ENCODE results near the gene RB1. TPM values are rescaled to one million over a fixed set of nuclear protein-coding genes. Genes with fewer than 3 reads are reported as not detected.

The RB1 gene
- total RNA-seq, 1 donor from 2014 or later: 35.4 TPM

- DNase-seq (ENCODE audit: low read depth): no peak
- H3K4me3 ChIP-seq (ENCODE audit: low read depth, low read length): no peak overlapping the region
- no peak for TF ChIP-seq CTCF (conservative IDR thresholded peaks at IDR 0.05; ENCODE audit: low read depth, low read length)
Observed at GRCh38 chr13:48457578-48458242, 154.2 kb downstream of the RB1 start.

GRCh38 chr13:48475230-48475629, 171.7 kb downstream of the RB1 start:
- no peak overlapping the region for H3K4me3 ChIP-seq (ENCODE audit: low read depth, low read length)
- no peak for TF ChIP-seq CTCF (conservative IDR thresholded peaks at IDR 0.05; ENCODE audit: low read depth, low read length)
- DNase-seq (ENCODE audit: low read depth): no peak

GRCh38 chr13:48476215-48476614, 172.7 kb downstream of the RB1 start:
- no peak for TF ChIP-seq CTCF (conservative IDR thresholded peaks at IDR 0.05; ENCODE audit: low read depth, low read length)
- no peak for DNase-seq (ENCODE audit: low read depth)
- no peak overlapping the region for H3K4me3 ChIP-seq (ENCODE audit: low read depth, low read length)

- DNase-seq (ENCODE audit: low read depth): no peak
Observed at GRCh38 chr13:48476686-48477085, 173.1 kb downstream of the RB1 start.

GRCh38 chr13:48477191-48477855, 173.8 kb downstream of the RB1 start:
- no peak for TF ChIP-seq CTCF (conservative IDR thresholded peaks at IDR 0.05; ENCODE audit: low read depth, low read length)
- H3K4me3 ChIP-seq (ENCODE audit: low read depth, low read length): no peak overlapping the region
- DNase-seq (ENCODE audit: low read depth): no peak

More at GRCh38 chr13:48476686-48477085, 173.1 kb downstream of the RB1 start:
- no peak overlapping the region for H3K4me3 ChIP-seq (ENCODE audit: low read depth, low read length)
- TF ChIP-seq CTCF (conservative IDR thresholded peaks at IDR 0.05; ENCODE audit: low read depth, low read length): no peak

DNA sequence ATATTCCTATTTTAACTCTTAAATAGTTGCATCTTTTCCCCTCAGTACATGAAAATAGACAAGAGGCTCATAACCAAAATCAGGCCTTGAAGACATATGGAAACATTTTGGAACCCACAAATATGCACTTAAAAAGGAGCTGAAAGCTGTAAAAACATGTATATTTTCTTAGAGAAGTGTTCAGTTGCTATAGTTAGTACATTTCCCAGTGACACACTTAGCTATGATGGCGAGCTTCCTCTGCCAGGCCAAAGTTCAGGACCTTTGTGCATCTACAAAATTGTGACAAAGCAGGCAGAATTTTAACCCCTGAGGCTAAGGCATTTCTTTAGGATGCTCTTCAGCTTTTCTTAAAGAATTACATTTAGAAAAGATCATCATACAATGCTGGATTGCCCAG, 174.8 kb downstream of the RB1 start:
- no peak for DNase-seq (ENCODE audit: low read depth)
- TF ChIP-seq CTCF (conservative IDR thresholded peaks at IDR 0.05; ENCODE audit: low read depth, low read length): no peak
- H3K4me3 ChIP-seq (ENCODE audit: low read depth, low read length): no peak overlapping the region

GRCh38 chr13:48483575-48483974, 180.0 kb downstream of the RB1 start:
- TF ChIP-seq CTCF (conservative IDR thresholded peaks at IDR 0.05; ENCODE audit: low read depth, low read length): no peak
- no peak for DNase-seq (ENCODE audit: low read depth)
- H3K4me3 ChIP-seq (ENCODE audit: low read depth, low read length): no peak overlapping the region

All from epithelial cell of proximal tubule (primary cell).